ENCODE measurements around the gene PLXDC1. TPM values are rescaled to one million over a fixed set of nuclear protein-coding genes. Genes with fewer than 3 reads are reported as not detected.
"Not testable (repeated sequence)": the region's sequence is repeated elsewhere in the genome, so short reads cannot be mapped to it uniquely, and the experiment has no call there.

The PLXDC1 gene
- total RNA-seq, 1 donor from 2014 or later = 2.5 TPM

GRCh38 chr17:39036009-39036408 lies 115.4 kb downstream of the PLXDC1 start:
- H3K9ac ChIP-seq = no peak overlapping the region
- peak overlapping the region; percentile 12 for H2AFZ ChIP-seq (replicated peaks)
- H3K4me2 ChIP-seq = no peak overlapping the region
- TF ChIP-seq EZH2phosphoT487 (IDR thresholded peaks at IDR 0.05) (no peak), CTCF (IDR thresholded peaks at IDR 0.05) (no peak), EZH2 (IDR thresholded peaks at IDR 0.05) (no peak)
- no peak overlapping the region for H3K4me3 ChIP-seq
- H3K9me3 ChIP-seq (ENCODE audit: low read depth) = no peaks in the 10 kb centered on the region
- H3K27ac Mint-ChIP-seq = no peak overlapping the region
- no peaks in the 10 kb centered on the region for H3K4me1 Mint-ChIP-seq
- DNase-seq (ENCODE audit: low spot score) = no peak
- peaks cover 4% of the 10 kb centered on the region for H3K27me3 Mint-ChIP-seq (ENCODE audit: insufficient read depth, low read depth)
- no peaks in the 10 kb centered on the region for H3K36me3 ChIP-seq
- no peaks in the 10 kb centered on the region for H3K4me1 ChIP-seq
- no peak overlapping the region for H3K27ac ChIP-seq
- H3K79me2 ChIP-seq (ENCODE audit: low read depth) = no peaks in the 10 kb centered on the region
- H3K36me3 Mint-ChIP-seq = no peaks in the 10 kb centered on the region
- H3K9me3 Mint-ChIP-seq = peaks cover under 1% of the 10 kb centered on the region
- H4K20me1 ChIP-seq (ENCODE audit: low read depth) = no peaks in the 10 kb centered on the region
- H3F3A ChIP-seq (ENCODE audit: low read depth) = no peaks in the 10 kb centered on the region
- no peaks in the 10 kb centered on the region for H3K27me3 ChIP-seq
- H3K4me3 Mint-ChIP-seq = no peak overlapping the region

GRCh38 chr17:39035578-39035977 lies 115.9 kb downstream of the PLXDC1 start:
- H3F3A ChIP-seq (ENCODE audit: low read depth); H3K4me3 ChIP-seq; H3K36me3 Mint-ChIP-seq; H3K4me1 ChIP-seq; H3K9me3 Mint-ChIP-seq; H3K9ac ChIP-seq; H3K4me3 Mint-ChIP-seq; H4K20me1 ChIP-seq (ENCODE audit: low read depth); H3K27ac ChIP-seq; DNase-seq (ENCODE audit: low spot score); H3K4me2 ChIP-seq; H3K9me3 ChIP-seq (ENCODE audit: low read depth); H3K27me3 Mint-ChIP-seq (ENCODE audit: insufficient read depth, low read depth); H3K27me3 ChIP-seq; H2AFZ ChIP-seq (replicated peaks); H3K36me3 ChIP-seq; H3K27ac Mint-ChIP-seq; H3K4me1 Mint-ChIP-seq; H3K79me2 ChIP-seq (ENCODE audit: low read depth): not testable (repeated sequence)

GRCh38 chr17:39028690-39029089 lies 122.7 kb downstream of the PLXDC1 start:
- Mint-ChIP-seq H3K27me3 (ENCODE audit: insufficient read depth, low read depth) (peaks cover 26% of the 10 kb centered on the region), H3K4me3 (no peak overlapping the region), H3K27ac (no peak overlapping the region), H3K36me3 (no peaks in the 10 kb centered on the region), H3K4me1 (peaks cover 10% of the 10 kb centered on the region), H3K9me3 (peaks cover 3% of the 10 kb centered on the region)
- Histone ChIP-seq H3K4me3 (no peak overlapping the region), H3K9ac (no peak overlapping the region), H3K27ac (no peak overlapping the region), H3K27me3 (peaks cover 31% of the 10 kb centered on the region), H3K4me2 (no peak overlapping the region), H4K20me1 (ENCODE audit: low read depth) (no peaks in the 10 kb centered on the region), H3K4me1 (peaks cover 3% of the 10 kb centered on the region), H3K36me3 (no peaks in the 10 kb centered on the region), H3K9me3 (ENCODE audit: low read depth) (no peaks in the 10 kb centered on the region), H3K79me2 (ENCODE audit: low read depth) (no peaks in the 10 kb centered on the region), H2AFZ (replicated peaks) (no peak overlapping the region), H3F3A (ENCODE audit: low read depth) (peaks cover 4% of the 10 kb centered on the region)
- no peak for DNase-seq (ENCODE audit: low spot score)
- no peak for TF ChIP-seq EZH2phosphoT487 (IDR thresholded peaks at IDR 0.05)
- TF ChIP-seq CTCF (IDR thresholded peaks at IDR 0.05) = no peak
- no peak for TF ChIP-seq EZH2 (IDR thresholded peaks at IDR 0.05)

GRCh38 chr17:39027455-39028035 lies 123.9 kb downstream of the PLXDC1 start:
- no peak overlapping the region for H3K27ac ChIP-seq
- DNase-seq (ENCODE audit: low spot score) = peak; percentile 17
- peak overlapping the region; percentile 78 for H3K4me3 Mint-ChIP-seq

More at GRCh38 chr17:39027455-39028035, 123.9 kb downstream of the PLXDC1 start:
- Histone ChIP-seq H3K4me1 (peaks cover 3% of the 10 kb centered on the region), H3K9me3 (ENCODE audit: low read depth) (no peaks in the 10 kb centered on the region), H3K36me3 (no peaks in the 10 kb centered on the region), H3K9ac (no peak overlapping the region), H3K79me2 (ENCODE audit: low read depth) (no peaks in the 10 kb centered on the region), H3K4me3 (peak overlapping the region; percentile 53), H3K4me2 (peak overlapping the region; percentile 91), H3K27me3 (peaks cover 31% of the 10 kb centered on the region), H2AFZ (replicated peaks) (peak overlapping the region; percentile 94), H3F3A (ENCODE audit: low read depth) (peaks cover 4% of the 10 kb centered on the region), H4K20me1 (ENCODE audit: low read depth) (no peaks in the 10 kb centered on the region)
- H3K36me3 Mint-ChIP-seq = no peaks in the 10 kb centered on the region
- no peak for TF ChIP-seq EZH2phosphoT487 (IDR thresholded peaks at IDR 0.05)
- no peak for TF ChIP-seq CTCF (IDR thresholded peaks at IDR 0.05)
- TF ChIP-seq EZH2 (IDR thresholded peaks at IDR 0.05) = no peak
- H3K9me3 Mint-ChIP-seq = peaks cover 3% of the 10 kb centered on the region
- H3K27ac Mint-ChIP-seq = no peak overlapping the region
- peaks cover 26% of the 10 kb centered on the region for H3K27me3 Mint-ChIP-seq (ENCODE audit: insufficient read depth, low read depth)
- H3K4me1 Mint-ChIP-seq = peaks cover 10% of the 10 kb centered on the region

Measured in neural progenitor cell (in vitro differentiated cells).